H1 (cell line): ENCODE measurements around the gene ZNF281. TPM values are rescaled to one million over a fixed set of nuclear protein-coding genes. Genes with fewer than 3 reads are reported as not detected.

ENCODE experiments used
- CHD7 ChIP-seq: fragments of 300-600 bp; sonication (generic); IDR thresholded peaks from 2 replicates; pipeline ENCODE4 v1.7.1; 2012; ENCODE audit warnings: low read length, moderate library complexity, mild to moderate bottlenecking, inconsistent platforms; ENCODE audit not compliant: insufficient replicate concordance
- EZH2 ChIP-seq: fragments of 200-600 bp; sonication (generic); IDR thresholded peaks from 2 replicates; pipeline ENCODE4 v1.7.1; 2012; ENCODE audit warnings: low read depth, mild to moderate bottlenecking, moderate library complexity, low read length, inconsistent platforms; ENCODE audit not compliant: severe bottlenecking
- KDM4A ChIP-seq: IDR thresholded peaks from one replicate; pipeline ENCODE4 v1.7.1; 2012; ENCODE audit warnings: low read depth, mild to moderate bottlenecking, moderate library complexity, low read length, inconsistent platforms; ENCODE audit not compliant: severe bottlenecking
- MAX ChIP-seq: IDR thresholded peaks from 2 replicates; pipeline ENCODE4 v1.6.1; 2012; ENCODE audit warnings: inconsistent platforms
- NRF1 ChIP-seq: IDR thresholded peaks from 2 replicates; pipeline ENCODE4 v1.6.1; 2011; ENCODE audit warnings: mild to moderate bottlenecking, low read depth, low read length, improper control_type of control experiment
- POLR2AphosphoS5 ChIP-seq: IDR thresholded peaks from 2 replicates; pipeline ENCODE4 v1.6.1; 2011; ENCODE audit warnings: low read depth, low read length
- RAD21 ChIP-seq, 2 experiments: IDR thresholded peaks in 1 of 2; conservative IDR thresholded peaks in 1 of 2; 2 replicates each; pipeline ENCODE4 v1.6.1; 2011; ENCODE audit warnings: low read depth in 2 of 2, low read length in 2 of 2, improper control_type of control experiment in 1 of 2, inconsistent platforms in 1 of 2, mild to moderate bottlenecking in 1 of 2, moderate library complexity in 1 of 2
- RFX5 ChIP-seq: IDR thresholded peaks from 2 replicates; pipeline ENCODE4 v1.6.1; 2011; ENCODE audit warnings: low read depth, low read length, improper control_type of control experiment, borderline replicate concordance
- SP1 ChIP-seq: IDR thresholded peaks from 2 replicates; pipeline ENCODE4 v1.6.1; 2011; ENCODE audit warnings: low read depth, low read length
- SRF ChIP-seq: IDR thresholded peaks from 2 replicates; pipeline ENCODE4 v1.6.1; 2011; ENCODE audit warnings: mild to moderate bottlenecking, low read depth, low read length, moderate library complexity
- TAF7 ChIP-seq: optimal IDR thresholded peaks from 2 replicates; pipeline ENCODE3; 2011; ENCODE audit warnings: low read depth, mild to moderate bottlenecking, inconsistent platforms, low read length, moderate library complexity, borderline replicate concordance
- YY1 ChIP-seq: IDR thresholded peaks from 2 replicates; pipeline ENCODE4 v1.6.1; 2011; ENCODE audit warnings: low read depth, mild to moderate bottlenecking, low read length
- polyA plus RNA-seq, 7 experiments: library from polyadenylated mRNA; depleted of rRNA in 3 of 7; stranded (reverse) in 5 of 7; unstranded in 2 of 7; fragments of >200 nt in 5 of 7; fragments of 200-250 nt in 2 of 7; gene quantifications; 1 replicate in 5 of 7; 2 replicates in 1 of 7; 4 replicates in 1 of 7; pipeline versions ENCODE4 v1.2.1 to v1.2.3, GENCODE V29; 2011 to 2013; ENCODE audit warnings: missing spikeins in 2 of 7, mixed read lengths in 2 of 7
- total RNA-seq: library from RNA; stranded (reverse); fragmentation: NEBNext Ultra II Directional; extraction: Animal tissue kit (Norgen Biotek cat#: 25700); gene quantifications from 2 replicates; pipeline ENCODE4 v1.2.1, GENCODE V29; 2021

Gene ZNF281
- total and polyA plus RNA-seq, 2 of the 8 experiments (the other 6 are each of a cell fraction or from before 2014, with no cell fraction given) = 19.5 to 61.4 TPM

DNA sequence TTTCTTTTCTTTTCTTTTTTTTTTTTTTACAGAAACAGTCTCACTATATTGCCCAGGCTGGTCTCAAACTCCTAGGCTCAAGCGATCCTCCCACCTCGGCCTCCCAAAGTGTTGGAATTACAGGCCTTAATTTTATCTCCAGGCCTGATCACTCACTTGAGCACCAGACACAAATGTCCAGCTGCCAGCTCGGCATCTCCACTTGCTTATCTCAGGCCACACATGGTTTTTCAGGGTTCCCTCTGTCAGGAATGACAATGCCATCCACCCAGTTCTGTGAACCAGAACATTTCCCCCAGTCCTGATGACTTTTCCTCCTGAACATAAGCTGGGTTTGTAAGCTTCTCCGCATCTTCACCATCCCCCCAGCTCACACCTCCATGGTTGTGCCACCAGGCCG, 44.6 kb upstream of the ZNF281 start (continued):
- TF ChIP-seq CHD7 (no peak), MAX (no peak), KDM4A (no peak), SP1 (no peak), RAD21 (IDR thresholded peaks at IDR 0.05 in 1 of 2, conservative IDR thresholded peaks at IDR 0.05 in 1 of 2; ENCODE audit: low read depth in 2 of 2, low read length in 2 of 2) (no peak), RFX5 (no peak), EZH2 (no peak), SRF (no peak), POLR2AphosphoS5 (no peak), TAF7 (no peak), YY1 (no peak), NRF1 (no peak)
